HEK293T (cell line): Measurements from ENCODE around the gene ASS1.

Experiments
- CTCF ChIA-PET: fragments of 350-600 bp; formaldehyde crosslinking; extraction: SDS; loops from one replicate; lab custom pipeline; 2021; ENCODE audit warnings: antibody characterized with exemption, inconsistent platforms; lab: Yijun Ruan, JAX
- POLR2A ChIA-PET: fragments of 350-600 bp; formaldehyde crosslinking; extraction: SDS; loops from one replicate; lab custom pipeline; 2020; ENCODE audit warnings: antibody characterized with exemption, inconsistent platforms; lab: Yijun Ruan, JAX
- DNase-seq: peaks from one replicate; pipeline ENCODE4 v3.0.0; 2012; ENCODE audit warnings: mixed read lengths; ENCODE audit errors: extremely low spot score
- ARNT ChIP-seq: fragments of 450-650 bp; IDR thresholded peaks from 2 replicates; pipeline ENCODE4 v1.6.1; 2017; ENCODE audit warnings: mild to moderate bottlenecking
- BHLHE40 ChIP-seq: fragments of 450-650 bp; IDR thresholded peaks from 2 replicates; pipeline ENCODE4 v1.6.1; 2016; ENCODE audit warnings: mild to moderate bottlenecking, moderate library complexity, borderline replicate concordance
- CTBP1 ChIP-seq: fragments of 450-650 bp; IDR thresholded peaks from 2 replicates; pipeline ENCODE4 v1.6.1; 2016; ENCODE audit warnings: borderline replicate concordance
- ELF4 ChIP-seq: fragments of 450-650 bp; IDR thresholded peaks from 2 replicates; pipeline ENCODE4 v1.6.1; 2017; ENCODE audit warnings: antibody characterized with exemption
- FOXA1 ChIP-seq: fragments of 450-650 bp; IDR thresholded peaks from 2 replicates; pipeline ENCODE4 v1.6.1; 2016; ENCODE audit warnings: mild to moderate bottlenecking
- FOXK2 ChIP-seq: fragments of 450-650 bp; IDR thresholded peaks from 2 replicates; pipeline ENCODE4 v1.6.1; 2016; ENCODE audit warnings: mild to moderate bottlenecking
- FOXM1 ChIP-seq: fragments of 450-650 bp; IDR thresholded peaks from 2 replicates; pipeline ENCODE4 v1.6.1; 2017; ENCODE audit warnings: mild to moderate bottlenecking, borderline replicate concordance
- HDGF ChIP-seq: fragments of 450-650 bp; IDR thresholded peaks from 2 replicates; pipeline ENCODE4 v1.6.1; 2017; ENCODE audit warnings: antibody characterized with exemption, borderline replicate concordance
- L3MBTL2 ChIP-seq: fragments of 450-650 bp; conservative IDR thresholded peaks from 2 replicates; pipeline ENCODE4 v1.6.1; 2016; ENCODE audit warnings: mild to moderate bottlenecking
- LEF1 ChIP-seq: fragments of 450-650 bp; IDR thresholded peaks from 2 replicates; pipeline ENCODE4 v1.6.1; 2017; ENCODE audit warnings: mild to moderate bottlenecking, borderline replicate concordance
- NFRKB ChIP-seq: fragments of 450-650 bp; IDR thresholded peaks from 2 replicates; pipeline ENCODE4 v1.6.1; 2016; ENCODE audit warnings: mild to moderate bottlenecking, moderate library complexity
- PKNOX1 ChIP-seq: fragments of 450-650 bp; IDR thresholded peaks from 2 replicates; pipeline ENCODE4 v1.6.1; 2016
- SP1 ChIP-seq: fragments of 450-650 bp; IDR thresholded peaks from 2 replicates; pipeline ENCODE4 v1.6.1; 2017
- SUZ12 ChIP-seq: fragments of 450-650 bp; IDR thresholded peaks from 2 replicates; pipeline ENCODE4 v1.6.1; 2016; ENCODE audit warnings: mild to moderate bottlenecking
- TARDBP ChIP-seq: fragments of 450-650 bp; IDR thresholded peaks from 2 replicates; pipeline ENCODE4 v1.6.1; 2016
- ZNF384 ChIP-seq: fragments of 450-650 bp; IDR thresholded peaks from 2 replicates; pipeline ENCODE4 v1.6.1; 2016

ASS1 gene

GRCh38 chr9:130419521-130420035 is 25.2 kb upstream of the ASS1 start:
- ChIA-PET CTCF (no interaction called here), POLR2A (no interaction called here)
- TF ChIP-seq FOXK2: no peak
- no peak for TF ChIP-seq FOXA1
- no peak for TF ChIP-seq HDGF
- TF ChIP-seq L3MBTL2: no peak
- TF ChIP-seq SP1: no peak
- TF ChIP-seq PKNOX1: no peak
- TF ChIP-seq ARNT: no peak
- no peak for TF ChIP-seq TARDBP
- no peak for TF ChIP-seq ZNF384
- TF ChIP-seq CTBP1: no peak
- no peak for TF ChIP-seq BHLHE40
- no peak for TF ChIP-seq ELF4
- TF ChIP-seq NFRKB: no peak
- no peak for DNase-seq

- POLR2A ChIA-PET: no interaction called here
- CTCF ChIA-PET: no interaction called here
- DNase-seq: no peak
- TF ChIP-seq L3MBTL2: no peak
- no peak for TF ChIP-seq BHLHE40
- no peak for TF ChIP-seq PKNOX1
- TF ChIP-seq HDGF: no peak
- no peak for TF ChIP-seq LEF1
- no peak for TF ChIP-seq ZNF384
- no peak for TF ChIP-seq TARDBP
- no peak for TF ChIP-seq SUZ12
- no peak for TF ChIP-seq ELF4
- TF ChIP-seq FOXM1: no peak
- no peak for TF ChIP-seq NFRKB
- no peak for TF ChIP-seq CTBP1
- no peak for TF ChIP-seq ARNT
- TF ChIP-seq FOXK2: no peak
- no peak for TF ChIP-seq FOXA1
- no peak for TF ChIP-seq SP1
Measured at GRCh38 chr9:130421154-130421801, 23.5 kb upstream of the ASS1 start.

GRCh38 chr9:130421802-130422276 is 22.9 kb upstream of the ASS1 start:
- DNase-seq: no peak
- ChIA-PET POLR2A (no interaction called here), CTCF (no interaction called here)

GRCh38 chr9:130422546-130422945 is 22.2 kb upstream of the ASS1 start:
- no peak for TF ChIP-seq BHLHE40
- TF ChIP-seq SUZ12: no peak
- TF ChIP-seq NFRKB: no peak
- TF ChIP-seq HDGF: no peak
- no peak for TF ChIP-seq ELF4
- TF ChIP-seq FOXM1: no peak
- TF ChIP-seq LEF1: no peak
- TF ChIP-seq L3MBTL2: no peak
- TF ChIP-seq FOXK2: no peak
- TF ChIP-seq SP1: no peak
- TF ChIP-seq FOXA1: no peak
- no peak for TF ChIP-seq PKNOX1
- TF ChIP-seq ARNT: no peak
- no peak for TF ChIP-seq TARDBP
- TF ChIP-seq CTBP1: no peak
- ChIA-PET CTCF (no interaction called here), POLR2A (interaction anchor here (1.2 kb wide), 1 partner anchor 14 kb away, joined by 4 read pairs; no protein-coding TSS in a partner anchor)
- no peak for DNase-seq

More at GRCh38 chr9:130421802-130422276, 22.9 kb upstream of the ASS1 start:
- TF ChIP-seq SP1 (no peak), ARNT (no peak), FOXA1 (no peak), FOXM1 (no peak), NFRKB (no peak), BHLHE40 (no peak), SUZ12 (no peak), ZNF384 (no peak)

GRCh38 chr9:130423272-130423671 is 21.5 kb upstream of the ASS1 start:
- no peak for TF ChIP-seq FOXK2
- TF ChIP-seq FOXA1: no peak
- DNase-seq: no peak
- POLR2A ChIA-PET: interaction anchor here (1.2 kb wide), 1 partner anchor 13 kb away, joined by 4 read pairs; no protein-coding TSS in a partner anchor
- CTCF ChIA-PET: no interaction called here

GRCh38 chr9:130424595-130425454 is 19.9 kb upstream of the ASS1 start:
- CTCF ChIA-PET: interaction anchor here (0.6 kb wide), 1 partner anchor 28 kb away, joined by 3 read pairs; no protein-coding TSS in a partner anchor
- TF ChIP-seq ZNF384: no peak
- no peak for TF ChIP-seq FOXK2
- TF ChIP-seq CTBP1: no peak
- TF ChIP-seq SP1: no peak
- no peak for TF ChIP-seq FOXA1
- TF ChIP-seq HDGF: no peak
- TF ChIP-seq LEF1: no peak
- TF ChIP-seq TARDBP: no peak
- no peak for TF ChIP-seq PKNOX1
- TF ChIP-seq BHLHE40: no peak
- TF ChIP-seq ELF4: no peak
- no peak for TF ChIP-seq SUZ12
- TF ChIP-seq L3MBTL2: no peak
- POLR2A ChIA-PET: no interaction called here
- DNase-seq: no peak
